Right renal cortex interstitium (tissue), 3 donors: Measurements from ENCODE around the gene PRRG3. TPM values are rescaled to one million over a fixed set of nuclear protein-coding genes. Genes with fewer than 3 reads are reported as not detected.

Experiments used
- DNase-seq, 3 donors: peaks; one replicate each; pipeline ENCODE4 v3.0.0-alpha.2; 2013; ENCODE audit warnings: low read depth in 3 of 3, low spot score in 2 of 3
- polyA plus RNA-seq, 3 donors: library from polyadenylated mRNA; unstranded; fragments of 120-200 nt; gene quantifications; one replicate each; pipeline ENCODE4 v1.2.1, GENCODE V29; 2013; ENCODE audit not compliant: insufficient read length in 3 of 3

PRRG3 gene
- polyA plus RNA-seq, 3 donors, result 6.6 to 11.7 (median 7.0) TPM

DNA sequence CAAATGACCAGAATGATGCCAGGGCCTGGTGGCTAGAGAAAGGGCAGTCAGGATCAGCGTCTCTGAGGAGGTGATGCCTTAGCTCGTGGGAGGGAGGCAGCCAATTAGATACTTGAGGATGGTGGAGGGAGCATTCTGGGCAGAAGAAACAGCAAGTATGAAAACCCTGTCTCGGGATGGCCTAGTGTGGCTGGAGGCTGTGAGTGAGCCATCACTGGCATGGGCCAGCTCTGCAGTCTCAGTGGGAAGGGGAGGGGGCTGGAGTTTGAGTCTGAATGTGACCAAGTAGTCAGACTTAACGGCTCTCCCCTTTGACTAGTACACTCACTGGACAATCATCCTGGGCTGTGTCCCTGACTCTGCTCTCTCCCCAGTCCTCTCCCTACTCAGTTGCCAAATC, 46.3 kb downstream of the PRRG3 start:
- DNase-seq, result no peak

DNA sequence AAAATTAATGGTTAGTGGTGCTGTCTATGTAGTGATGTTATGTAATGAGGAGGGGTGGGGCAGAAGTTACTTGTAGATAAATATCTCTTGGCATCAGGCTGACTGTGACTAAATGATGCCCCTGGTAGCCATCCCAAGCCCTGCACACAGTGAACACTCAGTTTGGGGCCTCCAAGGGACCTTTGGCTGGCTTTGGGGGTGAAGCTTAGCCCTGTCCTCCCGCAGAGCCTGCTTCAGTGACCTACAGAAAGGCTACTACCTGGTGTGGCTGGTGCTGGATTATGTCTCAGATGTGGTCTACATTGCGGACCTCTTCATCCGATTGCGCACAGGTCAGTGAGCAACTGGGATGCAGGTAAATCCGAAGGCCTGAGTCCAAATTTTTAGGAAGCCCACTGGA, 47.1 kb downstream of the PRRG3 start:
- no peak for DNase-seq

DNA sequence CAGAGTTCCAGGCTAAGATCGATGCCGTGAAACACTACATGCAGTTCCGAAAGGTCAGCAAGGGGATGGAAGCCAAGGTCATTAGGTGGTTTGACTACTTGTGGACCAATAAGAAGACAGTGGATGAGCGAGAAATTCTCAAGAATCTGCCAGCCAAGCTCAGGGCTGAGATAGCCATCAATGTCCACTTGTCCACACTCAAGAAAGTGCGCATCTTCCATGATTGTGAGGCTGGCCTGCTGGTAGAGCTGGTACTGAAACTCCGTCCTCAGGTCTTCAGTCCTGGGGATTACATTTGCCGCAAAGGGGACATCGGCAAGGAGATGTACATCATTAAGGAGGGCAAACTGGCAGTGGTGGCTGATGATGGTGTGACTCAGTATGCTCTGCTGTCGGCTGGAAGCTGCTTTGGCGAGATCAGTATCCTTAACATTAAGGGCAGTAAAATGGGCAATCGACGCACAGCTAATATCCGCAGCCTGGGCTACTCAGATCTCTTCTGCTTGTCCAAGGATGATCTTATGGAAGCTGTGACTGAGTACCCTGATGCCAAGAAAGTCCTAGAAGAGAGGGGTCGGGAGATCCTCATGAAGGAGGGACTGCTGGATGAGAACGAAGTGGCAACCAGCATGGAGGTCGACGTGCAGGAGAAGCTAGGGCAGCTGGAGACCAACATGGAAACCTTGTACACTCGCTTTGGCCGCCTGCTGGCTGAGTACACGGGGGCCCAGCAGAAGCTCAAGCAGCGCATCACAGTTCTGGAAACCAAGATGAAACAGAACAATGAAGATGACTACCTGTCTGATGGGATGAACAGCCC, 48.6 kb downstream of the PRRG3 start:
- DNase-seq, result no peak

DNA sequence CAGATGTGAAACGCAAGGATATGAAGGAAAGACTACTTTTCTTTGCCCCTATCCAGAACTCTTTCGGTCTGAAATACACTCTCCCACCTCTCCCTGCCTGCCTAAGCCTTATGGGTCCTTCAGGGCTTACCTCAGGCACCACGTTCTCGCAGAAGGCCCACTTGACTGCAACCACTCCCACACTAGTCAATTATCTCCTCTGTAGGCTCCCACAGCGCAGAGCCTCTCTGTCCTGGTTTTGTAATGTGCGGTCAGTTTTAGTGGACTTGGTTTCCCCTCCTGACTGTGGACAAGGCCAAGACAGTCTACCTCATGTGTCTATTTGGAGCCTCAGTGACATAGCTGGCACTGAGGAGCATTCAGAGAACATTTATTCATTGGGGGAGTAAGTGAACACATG, 50.4 kb downstream of the PRRG3 start:
- DNase-seq, result no peak

DNA sequence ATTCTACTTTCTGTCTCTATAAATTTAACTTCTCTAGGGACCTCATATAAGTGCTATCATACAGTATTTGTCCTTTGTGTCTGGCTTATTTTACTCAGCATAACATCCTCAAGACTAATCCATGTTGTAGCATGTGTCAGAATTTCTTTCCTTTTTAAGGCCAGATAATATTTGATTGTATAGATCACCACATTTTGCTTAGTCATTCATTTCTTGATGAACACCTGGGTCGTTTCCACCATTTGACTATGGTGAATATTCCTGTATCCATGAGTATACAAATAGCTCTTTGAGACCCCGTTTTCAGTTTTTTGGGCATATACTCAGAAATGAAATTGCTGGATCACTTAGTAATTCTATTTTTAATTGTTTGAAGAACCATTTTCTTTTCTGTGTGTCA, 51.2 kb downstream of the PRRG3 start:
- no peak for DNase-seq

DNA sequence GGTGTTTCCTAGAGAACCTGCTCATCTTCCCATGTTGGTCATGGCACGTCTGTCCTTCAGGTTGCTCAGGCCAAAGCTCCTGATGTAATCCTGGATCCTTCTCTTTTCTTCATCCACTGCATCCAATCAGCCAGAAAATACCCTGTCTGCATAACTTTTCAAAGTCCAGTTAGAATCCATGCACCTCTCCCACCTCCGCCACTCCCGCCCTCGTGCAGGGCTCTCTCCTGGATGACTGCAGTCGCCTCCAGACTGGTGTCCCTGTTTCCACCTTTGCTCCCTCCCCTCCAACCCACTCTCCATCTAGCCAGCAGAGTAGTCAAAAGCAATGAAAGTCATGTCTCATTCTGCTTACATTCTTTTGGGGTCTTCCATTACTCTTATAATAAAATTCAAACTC, 55.3 kb downstream of the PRRG3 start:
- DNase-seq, result no peak

DNA sequence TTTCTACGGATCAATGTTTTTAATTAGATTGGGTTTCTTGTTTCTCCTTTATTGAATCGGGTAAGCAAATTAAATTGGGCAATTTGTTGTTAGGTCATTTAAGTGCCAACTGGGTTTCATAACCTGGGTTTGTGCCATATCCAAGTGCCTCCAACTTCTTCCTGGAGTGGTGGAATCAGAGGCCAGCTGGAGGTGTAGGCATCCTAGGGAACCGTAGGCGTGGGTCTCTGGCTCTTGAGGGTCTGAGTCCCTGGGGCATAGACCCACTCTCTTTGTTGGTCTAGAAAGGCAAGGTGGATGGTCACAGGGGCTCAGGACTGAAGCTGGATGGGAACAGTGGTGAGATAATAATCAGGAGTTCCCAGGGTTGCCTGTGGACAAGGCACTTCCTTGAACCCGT, 57.6 kb downstream of the PRRG3 start:
- no peak for DNase-seq

DNA sequence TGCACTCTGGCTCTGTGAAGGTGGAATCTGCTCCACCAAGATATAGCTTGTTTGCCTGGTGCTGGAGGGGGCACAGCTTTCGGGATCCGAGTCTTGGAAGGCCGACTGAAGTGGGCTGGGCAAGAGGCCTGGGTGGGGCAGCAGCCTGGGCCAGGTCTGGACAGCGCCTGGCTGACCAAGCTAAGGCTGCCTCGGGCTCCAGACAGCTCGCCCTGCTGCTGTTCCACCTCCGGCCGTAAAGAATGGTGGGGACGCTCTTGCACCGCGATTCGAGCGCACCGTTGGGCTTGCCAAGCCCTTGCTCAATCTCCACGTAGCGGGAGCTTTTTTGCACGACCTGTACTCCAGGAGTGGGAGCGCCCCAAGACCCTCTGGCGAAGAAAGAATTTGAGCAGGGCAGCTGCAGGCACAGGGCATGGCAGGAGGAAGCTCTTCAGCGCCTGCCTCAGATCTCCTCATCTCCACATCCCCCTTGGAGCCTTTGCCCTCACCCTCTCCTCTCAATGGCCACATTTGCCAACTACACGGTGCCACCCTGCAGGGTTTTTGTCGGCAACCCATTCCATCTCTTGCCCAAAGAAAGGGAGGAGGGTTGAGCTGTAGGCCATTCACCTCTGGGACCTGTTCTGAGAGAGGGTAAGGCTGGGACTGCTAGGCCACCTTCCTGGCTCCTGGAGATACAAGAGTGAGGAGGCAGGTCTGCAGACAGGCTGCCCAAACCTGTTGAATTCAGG, 58.2 kb downstream of the PRRG3 start:
- DNase-seq, result no peak

DNA sequence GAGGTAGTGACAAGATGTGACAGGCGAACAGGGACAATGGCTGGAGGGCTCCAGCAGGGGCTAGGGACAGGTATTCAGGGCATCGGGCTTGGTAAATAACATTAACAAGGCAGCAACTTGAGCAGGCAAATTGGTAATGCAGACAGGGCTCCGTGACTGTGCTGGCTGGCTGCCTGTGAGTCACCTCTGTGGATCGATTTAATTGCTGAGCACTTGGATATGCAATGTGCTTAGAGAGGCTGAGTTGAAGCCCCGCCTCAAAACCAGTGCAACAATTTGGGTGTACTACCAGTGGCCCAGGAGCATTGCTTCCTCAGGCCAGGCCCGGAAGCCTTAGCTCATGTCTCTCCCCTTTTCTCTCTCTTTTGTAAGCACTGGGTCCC, 58.8 kb downstream of the PRRG3 start:
- DNase-seq, result no peak

DNA sequence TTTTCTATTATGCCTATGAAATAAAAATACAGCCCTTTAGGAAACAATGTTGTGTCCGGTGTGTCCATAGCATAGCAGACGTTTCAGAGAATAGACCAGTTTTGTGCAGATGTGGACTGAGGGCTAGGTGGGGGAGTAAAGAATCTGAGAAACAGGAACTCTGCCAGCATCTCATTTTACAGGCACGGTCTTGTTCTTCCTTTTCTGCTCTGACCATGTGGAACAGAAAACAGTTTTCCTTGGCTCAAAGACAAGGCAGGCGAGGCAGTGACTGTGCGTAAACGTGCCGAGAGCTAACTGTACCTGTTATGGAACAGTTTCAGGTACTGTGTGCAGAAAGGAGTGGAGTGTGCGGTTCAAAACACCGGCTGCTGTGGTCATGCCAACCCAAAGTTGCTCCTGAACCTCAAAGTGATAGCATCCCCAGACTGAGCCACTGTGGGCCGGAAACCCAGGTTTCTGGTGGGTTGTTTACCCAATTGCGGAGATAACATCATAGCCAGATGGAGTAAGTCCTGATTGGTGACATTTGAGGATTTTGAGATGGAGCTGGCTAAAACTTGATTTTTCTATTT, 59.5 kb downstream of the PRRG3 start:
- no peak for DNase-seq

Other genes with a start within 250 kb of the PRRG3 start
- gene PASD1, start 131.8 kb upstream of the PRRG3 start, polyA plus RNA-seq, result not detected
- gene FATE1, start 20.6 kb downstream of the PRRG3 start, polyA plus RNA-seq, result under 1 TPM in 2 of 3 donors, not detected in 1; 0.28 to 0.40 TPM
- gene CNGA2, start 39.3 kb downstream of the PRRG3 start, polyA plus RNA-seq, result not detected
- gene MAGEA4, start 217.4 kb downstream of the PRRG3 start, polyA plus RNA-seq, result not detected